HUES64 (cell line): ENCODE data around the gene RXRB.

Source experiments
- H3K27ac ChIP-seq: 2 replicates; pipeline ENCODE4 v1.7.0; 2013; ENCODE audit warnings: low read depth, low read length, inconsistent platforms
- H3K27me3 ChIP-seq: 2 replicates; pipeline ENCODE4 v1.6.1; 2013; ENCODE audit warnings: mild to moderate bottlenecking, low read length; ENCODE audit not compliant: insufficient read depth
- H3K36me3 ChIP-seq: 2 replicates; pipeline ENCODE4 v1.6.1; 2013; ENCODE audit warnings: mild to moderate bottlenecking, low read length; ENCODE audit not compliant: insufficient read depth
- H3K4me1 ChIP-seq: 2 replicates; pipeline ENCODE4 v1.6.1; 2013; ENCODE audit warnings: mild to moderate bottlenecking, low read length, moderate library complexity; ENCODE audit not compliant: insufficient read depth
- H3K4me3 ChIP-seq: 2 replicates; pipeline ENCODE4 v1.5.1; 2013; ENCODE audit warnings: mild to moderate bottlenecking, low read length, moderate library complexity
- H3K9ac ChIP-seq: 2 replicates; pipeline ENCODE4 v1.6.1; 2013; ENCODE audit warnings: mild to moderate bottlenecking, low read depth, low read length
- H3K9me3 ChIP-seq: 2 replicates; pipeline ENCODE4 v1.6.1; 2013; ENCODE audit warnings: low read depth, low read length; ENCODE audit not compliant: insufficient read depth
- WGBS: fragments of 150-250, 120-280 bp; methylation state at CpG from one replicate; pipeline ENCODE4 v1.1.7; 2013; ENCODE audit warnings: missing lambda C conversion rate; 5-methylcytosine and 5-hydroxymethylcytosine counted together

The RXRB gene

GRCh38 chr6:33193619-33194018 is 6.8 kb downstream of the RXRB start:
- no peaks in the 10 kb centered on the region for H3K9me3 ChIP-seq
- H3K9ac ChIP-seq, result no peak overlapping the region
- H3K4me3 ChIP-seq, result peak overlapping the region; percentile 16; the same call in 1 of the 2 replicates
- H3K27me3 ChIP-seq, result peaks cover 37% of the 10 kb centered on the region
- no peak overlapping the region for H3K27ac ChIP-seq
- WGBS, result 74% methylated on average over 6 of the region's 6 CpGs
- 0 out of 2 replicates have a peak, but pooled peaks cover 4% of the 10 kb centered on the region for H3K4me1 ChIP-seq
- peaks cover 26% of the 10 kb centered on the region for H3K36me3 ChIP-seq

- peak overlapping the region; percentile 65 for H3K4me3 ChIP-seq
These were observed 7.5 kb downstream of the RXRB start for GRCh38 chr6:33192671-33193602.

GRCh38 chr6:33192105-33192646 is 8.3 kb downstream of the RXRB start, which contains the start of gene COL11A2:
Gene COL11A2, minus strand, starts transcription at chr6:33192467. Its CDS starts 227 bp downstream, at chr6:33192240.
- Histone ChIP-seq H3K4me3 (peak within 1 kb of the TSS; percentile 65), H3K9me3 (no peaks in the 10 kb centered on the region), H3K27me3 (peaks cover 39% of the 10 kb centered on the region), H3K9ac (peak within 1 kb of the TSS; percentile 58; the same call in 1 of the 2 replicates), H3K4me1 (0 out of 2 replicates have a peak, but pooled peaks cover 4% of the 10 kb centered on the region), H3K36me3 (peaks cover 24% of the 10 kb centered on the region), H3K27ac (no peak within 1 kb of the TSS)
- WGBS, result 9% methylated on average over 27 of the region's 35 CpGs

More at GRCh38 chr6:33192671-33193602, 7.5 kb downstream of the RXRB start:
- H3K9me3 ChIP-seq, result no peaks in the 10 kb centered on the region
- peak overlapping the region; percentile 58; the same call in 1 of the 2 replicates for H3K9ac ChIP-seq
- peaks cover 37% of the 10 kb centered on the region for H3K27me3 ChIP-seq
- no peak overlapping the region for H3K27ac ChIP-seq
- peaks cover 26% of the 10 kb centered on the region for H3K36me3 ChIP-seq
- 0 out of 2 replicates have a peak, but pooled peaks cover 4% of the 10 kb centered on the region for H3K4me1 ChIP-seq
- 4% methylated on average over 62 of the region's 72 CpGs for WGBS

- H3K36me3 ChIP-seq, result peaks cover 19% of the 10 kb centered on the region
- H3K9ac ChIP-seq, result no peak overlapping the region
- 0 out of 2 replicates have a peak, but pooled peaks cover 4% of the 10 kb centered on the region for H3K4me1 ChIP-seq
- peak overlapping the region; percentile 65 for H3K4me3 ChIP-seq
- WGBS, result 67% methylated on average over 8 of the region's 8 CpGs
- H3K9me3 ChIP-seq, result no peaks in the 10 kb centered on the region
- peaks cover 40% of the 10 kb centered on the region for H3K27me3 ChIP-seq
- H3K27ac ChIP-seq, result no peak overlapping the region
These were observed 8.9 kb downstream of the RXRB start for GRCh38 chr6:33191383-33192104.

- Histone ChIP-seq H3K27ac (no peak overlapping the region), H3K27me3 (peaks cover 46% of the 10 kb centered on the region), H3K9me3 (no peaks in the 10 kb centered on the region), H3K36me3 (peaks cover 11% of the 10 kb centered on the region), H3K9ac (no peak overlapping the region), H3K4me1 (0 out of 2 replicates have a peak, but pooled peaks cover 4% of the 10 kb centered on the region), H3K4me3 (no peak overlapping the region)
- WGBS, result 86% methylated on average over 11 of the region's 11 CpGs
These were observed 9.9 kb downstream of the RXRB start for GRCh38 chr6:33190504-33191107.

GRCh38 chr6:33189625-33190448 is 10.6 kb downstream of the RXRB start:
- WGBS, result 77% methylated on average over 7 of the region's 7 CpGs
- H3K4me1 ChIP-seq, result 0 out of 2 replicates have a peak, but pooled peaks cover 7% of the 10 kb centered on the region
- H3K9ac ChIP-seq, result no peak overlapping the region
- H3K27me3 ChIP-seq, result peaks cover 46% of the 10 kb centered on the region
- no peak overlapping the region for H3K27ac ChIP-seq
- peaks cover 4% of the 10 kb centered on the region; the same call in 1 of the 2 replicates for H3K36me3 ChIP-seq
- no peak overlapping the region for H3K4me3 ChIP-seq
- no peaks in the 10 kb centered on the region for H3K9me3 ChIP-seq

GRCh38 chr6:33189164-33189563 is 11.3 kb downstream of the RXRB start:
- Histone ChIP-seq H3K27ac (no peak overlapping the region), H3K9me3 (no peaks in the 10 kb centered on the region), H3K27me3 (peaks cover 46% of the 10 kb centered on the region), H3K9ac (no peak overlapping the region), H3K4me1 (0 out of 2 replicates have a peak, but pooled peaks cover 7% of the 10 kb centered on the region), H3K36me3 (peaks cover under 1% of the 10 kb centered on the region; the same call in 1 of the 2 replicates), H3K4me3 (no peak overlapping the region)
- WGBS, result 76% methylated on average over 8 of the region's 8 CpGs

- Histone ChIP-seq H3K9me3 (no peaks in the 10 kb centered on the region), H3K9ac (no peak overlapping the region), H3K27ac (no peak overlapping the region), H3K4me3 (no peak overlapping the region), H3K27me3 (peaks cover 39% of the 10 kb centered on the region), H3K4me1 (0 out of 2 replicates have a peak, but pooled peaks cover 7% of the 10 kb centered on the region), H3K36me3 (no peaks in the 10 kb centered on the region)
- WGBS, result 76% methylated on average over 1 of the region's 1 CpG
These were observed 12.7 kb downstream of the RXRB start for GRCh38 chr6:33187809-33188208.

- H3K9me3 ChIP-seq, result no peaks in the 10 kb centered on the region
- 75% methylated on average over 4 of the region's 4 CpGs for WGBS
- H3K27ac ChIP-seq, result no peak overlapping the region
- H3K36me3 ChIP-seq, result no peaks in the 10 kb centered on the region
- H3K4me1 ChIP-seq, result 0 out of 2 replicates have a peak, but pooled peaks cover 4% of the 10 kb centered on the region
- no peak overlapping the region for H3K9ac ChIP-seq
- H3K27me3 ChIP-seq, result peaks cover 19% of the 10 kb centered on the region
- no peak overlapping the region for H3K4me3 ChIP-seq
These were observed 14.7 kb downstream of the RXRB start for GRCh38 chr6:33185654-33186187.
